Measurements from ENCODE around the gene UST.

DNA sequence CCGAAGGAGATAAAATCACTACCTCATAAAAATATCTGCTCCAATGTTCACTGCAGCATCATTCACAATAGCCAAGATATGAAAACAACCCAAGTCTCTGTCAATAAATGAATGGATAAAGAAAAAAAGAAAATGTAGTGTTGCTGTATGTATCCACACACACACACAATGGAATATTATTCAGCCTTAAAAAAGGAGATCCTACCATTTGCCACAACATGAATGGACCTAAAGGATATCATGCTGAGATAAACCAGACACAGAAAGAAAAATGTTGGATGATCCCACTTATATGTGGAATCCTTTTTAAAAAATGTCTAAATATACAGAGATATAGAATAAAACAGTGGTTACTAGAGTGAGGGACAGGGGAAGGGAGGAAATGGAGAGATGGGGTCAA is 378.5 kb downstream of the UST start:
- TF ChIP-seq, protein P1, sequence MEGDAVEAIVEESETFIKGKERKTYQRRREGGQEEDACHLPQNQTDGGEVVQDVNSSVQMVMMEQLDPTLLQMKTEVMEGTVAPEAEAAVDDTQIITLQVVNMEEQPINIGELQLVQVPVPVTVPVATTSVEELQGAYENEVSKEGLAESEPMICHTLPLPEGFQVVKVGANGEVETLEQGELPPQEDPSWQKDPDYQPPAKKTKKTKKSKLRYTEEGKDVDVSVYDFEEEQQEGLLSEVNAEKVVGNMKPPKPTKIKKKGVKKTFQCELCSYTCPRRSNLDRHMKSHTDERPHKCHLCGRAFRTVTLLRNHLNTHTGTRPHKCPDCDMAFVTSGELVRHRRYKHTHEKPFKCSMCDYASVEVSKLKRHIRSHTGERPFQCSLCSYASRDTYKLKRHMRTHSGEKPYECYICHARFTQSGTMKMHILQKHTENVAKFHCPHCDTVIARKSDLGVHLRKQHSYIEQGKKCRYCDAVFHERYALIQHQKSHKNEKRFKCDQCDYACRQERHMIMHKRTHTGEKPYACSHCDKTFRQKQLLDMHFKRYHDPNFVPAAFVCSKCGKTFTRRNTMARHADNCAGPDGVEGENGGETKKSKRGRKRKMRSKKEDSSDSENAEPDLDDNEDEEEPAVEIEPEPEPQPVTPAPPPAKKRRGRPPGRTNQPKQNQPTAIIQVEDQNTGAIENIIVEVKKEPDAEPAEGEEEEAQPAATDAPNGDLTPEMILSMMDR (IDR thresholded peaks at IDR 0.05; ENCODE audit: low read depth, low read length, missing input control): no peak
- TF ChIP-seq YY1 (IDR thresholded peaks at IDR 0.05) (no peak), GABPA (IDR thresholded peaks at IDR 0.05 in 1 of 2, conservative IDR thresholded peaks at IDR 0.05 in 1 of 2) (no peak), RXRA (IDR thresholded peaks at IDR 0.05) (no peak), RAD21 (IDR thresholded peaks at IDR 0.05) (no peak), HNF4G (IDR thresholded peaks at IDR 0.05) (no peak), HNF4A (conservative IDR thresholded peaks at IDR 0.05) (no peak), JUND (IDR thresholded peaks at IDR 0.05) (no peak), TAF1 (conservative IDR thresholded peaks at IDR 0.05) (no peak), FOXA2 (IDR thresholded peaks at IDR 0.05) (no peak), SP1 (IDR thresholded peaks at IDR 0.05) (no peak)
- TF ChIP-seq, protein P2, sequence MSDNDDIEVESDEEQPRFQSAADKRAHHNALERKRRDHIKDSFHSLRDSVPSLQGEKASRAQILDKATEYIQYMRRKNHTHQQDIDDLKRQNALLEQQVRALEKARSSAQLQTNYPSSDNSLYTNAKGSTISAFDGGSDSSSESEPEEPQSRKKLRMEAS (IDR thresholded peaks at IDR 0.05): no peak
- TF ChIP-seq, protein P3, sequence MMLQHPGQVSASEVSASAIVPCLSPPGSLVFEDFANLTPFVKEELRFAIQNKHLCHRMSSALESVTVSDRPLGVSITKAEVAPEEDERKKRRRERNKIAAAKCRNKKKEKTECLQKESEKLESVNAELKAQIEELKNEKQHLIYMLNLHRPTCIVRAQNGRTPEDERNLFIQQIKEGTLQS (IDR thresholded peaks at IDR 0.05): no peak
- TF ChIP-seq, protein P4, sequence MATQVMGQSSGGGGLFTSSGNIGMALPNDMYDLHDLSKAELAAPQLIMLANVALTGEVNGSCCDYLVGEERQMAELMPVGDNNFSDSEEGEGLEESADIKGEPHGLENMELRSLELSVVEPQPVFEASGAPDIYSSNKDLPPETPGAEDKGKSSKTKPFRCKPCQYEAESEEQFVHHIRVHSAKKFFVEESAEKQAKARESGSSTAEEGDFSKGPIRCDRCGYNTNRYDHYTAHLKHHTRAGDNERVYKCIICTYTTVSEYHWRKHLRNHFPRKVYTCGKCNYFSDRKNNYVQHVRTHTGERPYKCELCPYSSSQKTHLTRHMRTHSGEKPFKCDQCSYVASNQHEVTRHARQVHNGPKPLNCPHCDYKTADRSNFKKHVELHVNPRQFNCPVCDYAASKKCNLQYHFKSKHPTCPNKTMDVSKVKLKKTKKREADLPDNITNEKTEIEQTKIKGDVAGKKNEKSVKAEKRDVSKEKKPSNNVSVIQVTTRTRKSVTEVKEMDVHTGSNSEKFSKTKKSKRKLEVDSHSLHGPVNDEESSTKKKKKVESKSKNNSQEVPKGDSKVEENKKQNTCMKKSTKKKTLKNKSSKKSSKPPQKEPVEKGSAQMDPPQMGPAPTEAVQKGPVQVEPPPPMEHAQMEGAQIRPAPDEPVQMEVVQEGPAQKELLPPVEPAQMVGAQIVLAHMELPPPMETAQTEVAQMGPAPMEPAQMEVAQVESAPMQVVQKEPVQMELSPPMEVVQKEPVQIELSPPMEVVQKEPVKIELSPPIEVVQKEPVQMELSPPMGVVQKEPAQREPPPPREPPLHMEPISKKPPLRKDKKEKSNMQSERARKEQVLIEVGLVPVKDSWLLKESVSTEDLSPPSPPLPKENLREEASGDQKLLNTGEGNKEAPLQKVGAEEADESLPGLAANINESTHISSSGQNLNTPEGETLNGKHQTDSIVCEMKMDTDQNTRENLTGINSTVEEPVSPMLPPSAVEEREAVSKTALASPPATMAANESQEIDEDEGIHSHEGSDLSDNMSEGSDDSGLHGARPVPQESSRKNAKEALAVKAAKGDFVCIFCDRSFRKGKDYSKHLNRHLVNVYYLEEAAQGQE (IDR thresholded peaks at IDR 0.05): no peak
